NCI-H128 (cell line): ENCODE data around the gene GALNT9.

Experiments
- DNase-seq: peaks from one replicate; lab custom pipeline; 2025; ENCODE audit not compliant: unreplicated experiment; lab: John Stamatoyannopoulos, UW

GALNT9 gene

DNA sequence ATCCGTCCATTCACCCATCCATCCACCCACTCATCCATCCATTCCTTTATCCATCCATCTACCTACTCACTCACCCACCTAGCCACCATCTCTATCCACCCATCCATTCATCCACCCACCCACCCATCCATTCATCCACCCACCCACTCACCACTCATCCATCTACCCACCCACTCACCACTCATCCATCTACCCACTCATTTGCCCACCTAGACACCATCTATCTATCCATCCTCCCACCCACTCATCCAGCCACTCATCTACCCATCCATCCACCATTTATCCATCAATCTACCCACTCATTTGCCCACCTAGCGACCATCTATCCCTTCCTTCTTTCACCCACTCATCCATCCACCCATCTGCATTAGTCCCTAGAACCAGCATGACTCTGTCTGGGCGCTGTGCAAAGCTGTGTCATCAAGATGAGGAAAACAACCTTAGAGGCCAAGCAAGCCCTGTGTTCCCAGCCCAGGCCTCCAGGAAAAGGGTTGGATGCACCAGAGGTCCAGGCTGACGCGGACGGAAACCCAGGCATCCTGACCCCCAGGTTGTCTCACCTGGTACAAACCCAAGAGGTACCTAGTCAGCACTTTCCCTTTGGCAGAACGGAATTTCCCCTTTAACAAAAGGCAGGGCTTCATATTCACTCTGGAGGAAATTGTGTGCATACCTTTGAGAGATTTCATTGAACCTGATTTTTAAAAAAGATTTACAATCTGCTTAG is 111.4 kb downstream of the GALNT9 start:
- no peak for DNase-seq

DNA sequence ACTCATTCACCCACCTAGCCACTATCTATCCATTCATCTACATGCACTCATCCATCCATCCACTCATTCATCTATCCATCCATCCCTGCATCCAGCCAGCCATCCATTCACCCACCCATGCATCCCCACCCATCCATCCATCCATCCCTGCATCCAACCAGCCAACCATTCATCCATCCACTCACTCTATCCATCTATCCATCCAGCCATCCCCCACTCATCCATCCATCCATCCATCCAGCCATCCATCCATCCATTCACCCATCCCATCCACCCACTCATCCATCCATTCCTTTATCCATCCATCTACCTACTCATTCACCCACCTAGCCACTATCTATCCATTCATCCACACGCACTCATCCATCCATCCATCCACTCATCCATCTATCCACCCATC is 112.0 kb downstream of the GALNT9 start:
- DNase-seq = no peak

DNA sequence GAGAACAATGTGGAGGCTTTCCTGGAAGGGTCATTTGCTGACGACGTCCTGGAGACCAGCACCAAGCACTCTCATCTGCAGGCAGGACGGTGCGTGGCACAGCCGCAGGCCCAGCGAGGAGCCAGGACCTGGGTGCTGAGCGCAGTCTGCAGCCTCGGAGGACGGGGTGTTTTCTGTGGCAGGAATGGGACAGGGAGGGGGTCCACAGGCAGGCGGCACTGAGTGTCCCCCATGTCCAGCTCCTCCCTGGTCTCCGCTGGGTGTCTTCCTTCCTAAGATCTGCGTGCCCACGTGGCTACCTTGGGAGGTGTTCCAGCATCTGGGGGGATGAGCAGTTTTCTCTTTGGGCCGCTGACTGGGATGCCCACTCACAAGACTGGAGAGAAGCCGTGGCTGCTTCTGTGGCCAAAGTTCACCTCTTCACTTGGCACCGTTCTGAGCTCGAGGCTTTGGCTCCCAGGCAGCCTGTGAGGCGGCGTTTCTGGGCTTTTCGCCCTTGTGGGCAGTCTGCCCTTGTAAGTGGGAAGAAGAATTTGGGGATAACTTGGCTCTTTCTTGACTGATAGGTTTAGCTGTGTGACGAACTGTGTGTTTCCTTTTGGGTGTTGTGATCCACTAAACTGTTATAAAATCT is 112.9 kb downstream of the GALNT9 start:
- no peak for DNase-seq

- no peak for DNase-seq
Measured at GRCh38 chr12:132215299-132215989, 113.9 kb downstream of the GALNT9 start.

DNA sequence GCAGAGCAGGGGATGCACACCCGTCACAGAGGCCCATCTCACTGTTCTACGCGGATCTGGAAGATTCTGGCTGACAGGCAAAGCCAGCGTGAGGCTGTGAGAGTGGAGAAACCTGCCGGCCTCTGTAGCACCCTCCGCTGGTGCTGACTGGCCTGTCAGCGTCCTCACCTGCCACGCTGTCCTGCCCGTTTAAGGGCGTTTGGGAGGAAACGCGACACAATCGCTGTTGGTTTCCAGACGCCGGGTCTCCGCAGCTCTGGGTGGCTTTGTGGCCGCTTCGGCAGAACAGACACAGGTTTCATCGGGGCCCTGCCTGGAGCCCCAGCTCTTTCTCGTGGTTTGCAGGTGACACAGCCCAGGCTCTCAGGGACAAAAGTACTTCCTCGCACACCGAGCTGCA is 114.5 kb downstream of the GALNT9 start:
- no peak for DNase-seq

DNA sequence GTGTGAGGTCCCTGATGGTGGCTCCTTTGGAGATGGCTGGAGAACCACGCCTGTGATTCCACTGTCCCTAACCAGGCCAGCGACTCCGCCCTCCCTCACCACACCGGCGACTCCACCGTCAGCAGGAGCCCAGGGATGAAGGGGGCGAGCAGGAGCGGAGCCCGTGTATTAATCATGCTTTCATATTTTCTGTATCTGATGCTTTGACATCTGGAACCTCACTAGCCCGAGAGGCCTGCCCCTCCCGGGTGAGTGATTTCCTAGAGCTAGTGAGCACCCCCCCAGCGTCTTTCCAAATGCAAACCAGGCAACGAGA is 115.3 kb downstream of the GALNT9 start:
- DNase-seq = no peak

DNA sequence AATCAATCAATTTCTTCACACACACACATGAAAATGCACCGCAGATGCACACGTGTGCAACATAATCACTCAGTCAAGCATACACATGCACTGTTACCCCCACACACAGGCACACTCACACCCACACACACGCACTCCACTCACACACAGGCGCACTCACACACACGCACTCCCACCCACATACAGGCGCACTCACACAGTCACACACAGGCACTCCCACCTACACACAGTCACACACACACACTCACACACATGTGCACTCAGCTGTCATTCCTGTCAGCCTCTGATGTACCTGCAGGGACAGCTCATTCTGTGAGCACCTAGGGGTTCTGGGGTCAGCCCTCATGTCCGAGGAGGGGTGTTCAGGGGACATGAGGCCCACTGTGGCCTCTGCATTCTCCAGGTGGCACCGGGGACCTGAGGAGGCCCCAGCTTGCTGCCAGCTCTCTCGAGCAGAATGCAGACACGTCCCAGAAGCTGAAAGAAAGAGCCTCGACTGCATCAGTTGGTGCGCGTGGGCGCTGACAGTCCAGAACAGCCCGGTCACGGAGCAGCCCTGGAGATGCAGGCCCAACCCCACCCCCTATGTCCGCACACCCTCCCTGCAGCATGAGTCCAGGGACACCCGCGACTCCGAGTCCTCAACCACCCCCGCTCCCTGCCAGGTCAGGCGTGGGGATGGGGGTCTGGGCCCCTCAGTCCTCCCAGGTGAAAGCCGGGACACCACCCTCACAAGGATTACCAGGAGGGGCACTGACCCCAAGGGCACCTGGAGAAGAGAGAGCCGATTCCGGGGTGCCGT is 115.8 kb downstream of the GALNT9 start:
- DNase-seq = no peak

DNA sequence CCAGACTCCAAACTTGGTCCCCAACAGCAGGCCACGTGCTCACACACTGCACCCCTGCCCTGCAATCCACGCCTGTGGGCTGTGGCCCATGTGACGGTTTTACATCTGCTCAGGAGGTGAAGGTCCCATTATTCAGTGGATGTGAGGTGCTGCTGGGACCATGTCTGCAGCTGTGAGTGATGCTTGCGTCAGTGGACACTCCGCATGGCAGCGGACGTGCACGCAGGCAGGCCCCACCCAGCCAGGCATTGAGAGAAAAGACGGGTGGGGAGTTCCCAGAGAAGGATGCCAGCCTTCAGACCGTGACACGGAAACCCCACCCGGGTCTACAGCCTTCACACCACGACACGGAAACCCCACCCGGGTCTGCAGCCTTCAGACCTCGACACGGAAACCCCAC is 117.6 kb downstream of the GALNT9 start:
- no peak for DNase-seq

GRCh38 chr12:132211326-132211725 is 118.1 kb downstream of the GALNT9 start:
- DNase-seq = no peak

DNA sequence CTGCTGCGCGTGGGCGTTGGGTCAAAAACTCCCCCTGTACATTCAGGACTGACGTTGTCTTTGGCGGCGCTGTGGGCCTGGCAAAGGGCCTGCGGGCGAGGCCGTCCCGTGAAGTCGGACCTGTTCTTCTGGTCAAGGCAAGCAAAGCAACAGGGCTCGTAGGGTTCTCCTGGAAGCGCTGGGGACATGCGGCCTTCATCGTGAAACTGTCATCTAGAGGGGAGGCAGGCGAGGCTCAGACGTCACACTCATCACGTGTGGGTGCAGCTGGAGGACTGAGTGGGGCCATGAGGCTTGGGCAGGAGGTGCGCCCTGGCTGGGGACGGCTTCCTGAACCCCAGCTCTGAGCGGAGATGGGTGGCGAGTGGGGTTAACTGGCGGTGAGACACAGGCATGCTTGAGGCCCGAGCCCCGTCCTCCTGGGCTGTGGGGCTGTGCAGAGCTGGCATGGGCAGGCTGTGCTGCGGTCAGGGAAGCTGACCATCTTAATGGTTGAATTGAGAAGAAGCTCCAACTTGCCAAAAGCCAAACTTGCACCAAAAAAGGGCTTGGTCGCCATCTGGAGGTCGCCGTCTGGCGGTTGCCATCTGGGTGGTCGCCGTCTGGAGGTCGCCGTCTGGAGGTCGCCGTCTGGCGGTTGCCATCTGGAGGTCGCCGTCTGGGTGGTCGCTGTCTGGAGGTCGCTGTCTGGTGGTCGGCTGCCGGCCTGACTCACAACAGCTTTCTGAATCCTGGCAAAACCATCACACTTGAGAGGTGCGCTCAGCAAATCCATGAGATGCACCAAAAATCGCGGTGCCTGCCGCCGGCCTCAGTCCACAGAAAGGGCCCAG is 119.0 kb downstream of the GALNT9 start:
- DNase-seq = no peak

- no peak for DNase-seq
Measured at GRCh38 chr12:132209619-132210222, 119.7 kb downstream of the GALNT9 start.

DNA sequence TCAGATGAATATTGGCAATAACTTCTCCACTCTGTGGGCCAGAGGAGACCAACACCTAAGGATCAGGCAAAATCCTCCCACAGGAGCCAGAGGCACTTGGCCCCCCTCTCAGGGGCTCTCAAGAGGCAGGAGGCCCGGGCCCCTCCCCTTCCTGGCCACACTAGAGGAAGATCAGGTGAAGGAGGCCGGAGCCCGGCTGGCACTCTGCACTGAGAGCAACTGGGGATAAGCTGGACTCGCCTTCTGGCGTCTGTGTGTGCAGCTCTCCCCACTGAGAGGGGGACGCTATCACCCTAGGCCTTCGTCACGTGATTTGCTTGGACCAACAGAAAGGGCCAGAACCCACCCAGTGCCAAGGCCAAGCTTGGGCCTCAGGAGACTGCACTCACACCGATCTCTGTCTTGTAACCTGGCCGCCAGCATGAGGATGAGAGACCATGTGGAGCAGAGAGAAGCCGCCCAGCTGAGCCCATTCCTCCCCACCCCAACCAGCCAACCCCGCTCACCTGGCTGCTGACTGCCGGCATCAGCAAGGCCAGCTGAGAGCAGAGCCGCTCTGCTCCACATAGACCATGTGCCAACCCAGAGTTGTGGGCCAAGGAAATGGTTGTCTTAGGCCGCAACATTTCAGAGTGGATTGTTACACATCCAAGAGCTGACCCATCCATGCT is 121.1 kb downstream of the GALNT9 start:
- DNase-seq = no peak

- DNase-seq = no peak
Measured at GRCh38 chr12:132207083-132207775, 122.2 kb downstream of the GALNT9 start.

DNA sequence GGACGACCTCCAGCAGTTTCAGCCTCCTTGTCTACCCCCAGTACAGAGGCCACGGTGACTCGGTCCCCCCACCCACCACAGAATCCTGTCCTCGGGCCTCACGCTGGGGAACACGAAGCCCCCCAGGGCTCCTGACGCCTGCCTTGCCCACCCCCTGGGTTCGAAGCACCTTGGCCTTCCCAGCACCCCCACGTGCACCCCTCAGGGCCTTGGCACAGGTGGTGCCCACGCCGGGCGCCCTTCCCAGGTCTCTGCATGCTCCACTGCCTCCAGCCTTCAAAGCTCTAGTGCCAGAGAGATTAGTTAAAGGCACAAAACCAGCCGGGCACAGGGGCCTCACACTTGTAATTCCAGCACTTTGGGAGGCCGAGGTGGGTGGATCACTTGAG is 123.3 kb downstream of the GALNT9 start:
- no peak for DNase-seq

DNA sequence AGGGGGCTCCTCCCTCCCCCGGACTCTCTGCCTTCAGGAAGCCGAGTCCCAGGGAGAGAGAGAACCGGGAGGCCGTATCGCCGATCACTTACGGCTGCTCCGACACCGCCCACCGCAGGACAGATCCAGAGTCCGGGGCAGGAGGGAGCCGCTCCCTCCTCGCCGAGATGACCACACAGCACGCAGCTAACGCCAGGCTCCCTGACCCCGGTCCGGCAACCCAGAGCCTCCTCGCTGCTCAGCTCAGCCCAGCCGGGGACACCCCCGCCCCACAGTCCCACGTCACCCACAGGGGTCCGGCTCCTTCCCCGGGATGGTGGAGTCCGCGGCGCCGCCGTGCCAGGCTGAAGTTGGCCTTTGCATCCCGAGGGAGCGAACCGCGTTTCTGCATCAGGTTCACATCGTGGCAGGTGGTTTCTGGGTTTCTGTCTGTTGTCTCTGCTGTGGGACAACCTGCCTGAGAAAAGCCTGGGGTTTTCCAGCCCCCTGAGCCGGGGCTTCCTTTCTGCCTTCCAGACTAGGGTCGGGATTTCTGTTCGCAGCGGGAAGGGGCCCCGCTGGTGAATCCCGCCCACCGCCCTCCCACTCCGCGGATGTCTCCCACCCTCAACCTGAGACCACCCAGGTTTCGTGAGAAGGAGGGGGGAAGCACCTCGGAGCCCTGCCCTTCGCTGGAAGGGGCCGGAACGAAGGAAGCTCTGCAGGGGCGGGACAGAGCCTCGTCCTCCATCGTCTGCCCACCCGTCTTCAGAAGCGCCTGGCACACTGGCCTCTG is 123.9 kb downstream of the GALNT9 start:
- no peak for DNase-seq

GRCh38 chr12:132204793-132205270 is 124.6 kb downstream of the GALNT9 start:
- no peak for DNase-seq

GRCh38 chr12:132204063-132204792 is 125.2 kb downstream of the GALNT9 start:
- no peak for DNase-seq
